ENCODE results near the gene CCT6B. TPM values are rescaled to one million over a fixed set of nuclear protein-coding genes. Genes with fewer than 3 reads are reported as not detected.

Gene CCT6B
- total RNA-seq, 1 donor from 2014 or later: 3.1 TPM

DNA sequence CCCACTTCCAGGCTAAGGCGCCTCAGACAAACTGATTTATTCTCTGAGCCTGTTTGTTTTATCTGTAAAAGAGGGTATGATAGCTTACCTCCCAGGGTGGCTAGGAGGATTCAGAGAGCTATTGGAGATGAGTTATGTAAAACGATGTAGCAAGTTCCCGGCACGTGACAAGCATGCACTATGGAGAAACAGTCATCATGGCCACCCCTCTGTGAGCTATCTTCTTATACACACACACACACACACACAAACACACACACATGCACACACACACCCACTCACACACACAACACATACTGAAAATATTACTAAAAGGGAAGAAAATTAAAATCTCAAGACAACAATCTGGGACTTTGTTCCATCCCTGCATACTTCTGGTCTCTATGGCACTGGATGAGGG lies 66.3 kb downstream of the CCT6B start:
- H3K27ac ChIP-seq (ENCODE audit: low read depth, low read length): no peak overlapping the region
- no peaks in the 10 kb centered on the region for H3K36me3 ChIP-seq (ENCODE audit: control insufficient read depth in 3 of 3, insufficient read depth in 3 of 3, low read length in 3 of 3)
- H3K4me1 ChIP-seq (ENCODE audit: control insufficient read depth in 3 of 3, insufficient read depth in 3 of 3, low read length in 3 of 3): no peaks in the 10 kb centered on the region
- H3K27me3 ChIP-seq (ENCODE audit: control insufficient read depth in 3 of 3, insufficient read depth in 3 of 3, low read length in 3 of 3): peaks cover 5 to 25% (median 22%) of the 10 kb centered on the region in 3 donors
- no peak overlapping the region for H3K9ac ChIP-seq (ENCODE audit: low read depth in 1 of 3, low read length in 3 of 3)
- no peak overlapping the region for H3K4me3 ChIP-seq (ENCODE audit: low read length in 3 of 3)
- no peaks in the 10 kb centered on the region for H3K9me3 ChIP-seq (ENCODE audit: control insufficient read depth in 3 of 3, low read length in 3 of 3)

- no peaks in the 10 kb centered on the region for H3K9me3 ChIP-seq (ENCODE audit: control insufficient read depth in 3 of 3, low read length in 3 of 3)
- H3K4me3 ChIP-seq (ENCODE audit: low read length in 3 of 3): no peak overlapping the region
- H3K27ac ChIP-seq (ENCODE audit: low read depth, low read length): no peak overlapping the region
- H3K36me3 ChIP-seq (ENCODE audit: control insufficient read depth in 3 of 3, insufficient read depth in 3 of 3, low read length in 3 of 3): no peaks in the 10 kb centered on the region
- no peak overlapping the region for H3K9ac ChIP-seq (ENCODE audit: low read depth in 1 of 3, low read length in 3 of 3)
- H3K27me3 ChIP-seq (ENCODE audit: control insufficient read depth in 3 of 3, insufficient read depth in 3 of 3, low read length in 3 of 3): peaks cover 5 to 25% (median 14%) of the 10 kb centered on the region in 3 donors
- H3K4me1 ChIP-seq (ENCODE audit: control insufficient read depth in 3 of 3, insufficient read depth in 3 of 3, low read length in 3 of 3): no peaks in the 10 kb centered on the region
These were observed 68.6 kb downstream of the CCT6B start for GRCh38 chr17:34892461-34893249.

- no peak overlapping the region for H3K9ac ChIP-seq (ENCODE audit: low read depth in 1 of 3, low read length in 3 of 3)
- H3K36me3 ChIP-seq (ENCODE audit: control insufficient read depth in 3 of 3, insufficient read depth in 3 of 3, low read length in 3 of 3): no peaks in the 10 kb centered on the region
- no peaks in the 10 kb centered on the region for H3K9me3 ChIP-seq (ENCODE audit: control insufficient read depth in 3 of 3, low read length in 3 of 3)
- no peak overlapping the region for H3K4me3 ChIP-seq (ENCODE audit: low read length in 3 of 3)
- no peaks in the 10 kb centered on the region for H3K4me1 ChIP-seq (ENCODE audit: control insufficient read depth in 3 of 3, insufficient read depth in 3 of 3, low read length in 3 of 3)
- no peak overlapping the region for H3K27ac ChIP-seq (ENCODE audit: low read depth, low read length)
- H3K27me3 ChIP-seq (ENCODE audit: control insufficient read depth in 3 of 3, insufficient read depth in 3 of 3, low read length in 3 of 3): peaks cover 0 to 24% (median 10%) of the 10 kb centered on the region in 3 donors
These were observed 74.4 kb downstream of the CCT6B start for GRCh38 chr17:34886831-34887230.

DNA sequence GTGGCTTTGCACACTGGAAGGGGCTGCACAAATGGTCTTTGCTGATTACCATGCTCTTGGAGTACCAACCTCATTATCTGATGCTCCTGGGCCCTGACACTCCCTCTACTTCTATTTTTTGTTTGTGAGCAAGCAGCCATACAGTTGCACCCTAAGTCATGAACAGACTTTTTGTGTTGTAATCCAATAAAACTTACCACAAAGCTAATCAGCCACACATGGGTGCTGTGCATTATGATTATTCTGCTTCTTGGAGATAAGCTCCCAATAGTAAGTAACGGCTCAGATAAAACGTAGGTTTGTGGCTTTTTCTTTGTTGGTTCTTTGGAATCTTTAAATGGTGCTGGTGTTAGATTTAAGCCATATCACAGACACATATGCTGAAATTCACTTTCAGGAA lies 76.2 kb downstream of the CCT6B start:
- Histone ChIP-seq H3K27ac (ENCODE audit: low read depth, low read length) (no peak overlapping the region), H3K27me3 (ENCODE audit: control insufficient read depth in 3 of 3, insufficient read depth in 3 of 3, low read length in 3 of 3) (peaks cover 0 to 24% (median 10%) of the 10 kb centered on the region in 3 donors), H3K9me3 (ENCODE audit: control insufficient read depth in 3 of 3, low read length in 3 of 3) (no peaks in the 10 kb centered on the region), H3K4me1 (ENCODE audit: control insufficient read depth in 3 of 3, insufficient read depth in 3 of 3, low read length in 3 of 3) (no peaks in the 10 kb centered on the region), H3K9ac (ENCODE audit: low read depth in 1 of 3, low read length in 3 of 3) (no peak overlapping the region), H3K4me3 (ENCODE audit: low read length in 3 of 3) (no peak overlapping the region), H3K36me3 (ENCODE audit: control insufficient read depth in 3 of 3, insufficient read depth in 3 of 3, low read length in 3 of 3) (no peaks in the 10 kb centered on the region)

GRCh38 chr17:34884597-34884996 lies 76.7 kb downstream of the CCT6B start:
- Histone ChIP-seq H3K9ac (ENCODE audit: low read depth in 1 of 3, low read length in 3 of 3) (no peak overlapping the region), H3K36me3 (ENCODE audit: control insufficient read depth in 3 of 3, insufficient read depth in 3 of 3, low read length in 3 of 3) (no peaks in the 10 kb centered on the region), H3K27me3 (ENCODE audit: control insufficient read depth in 3 of 3, insufficient read depth in 3 of 3, low read length in 3 of 3) (peaks cover 0 to 24% (median 10%) of the 10 kb centered on the region in 3 donors), H3K4me1 (ENCODE audit: control insufficient read depth in 3 of 3, insufficient read depth in 3 of 3, low read length in 3 of 3) (no peaks in the 10 kb centered on the region), H3K9me3 (ENCODE audit: control insufficient read depth in 3 of 3, low read length in 3 of 3) (no peaks in the 10 kb centered on the region), H3K4me3 (ENCODE audit: low read length in 3 of 3) (no peak overlapping the region), H3K27ac (ENCODE audit: low read depth, low read length) (no peak overlapping the region)

- Histone ChIP-seq H3K4me1 (ENCODE audit: control insufficient read depth in 3 of 3, insufficient read depth in 3 of 3, low read length in 3 of 3) (no peaks in the 10 kb centered on the region), H3K4me3 (ENCODE audit: low read length in 3 of 3) (no peak overlapping the region), H3K27me3 (ENCODE audit: control insufficient read depth in 3 of 3, insufficient read depth in 3 of 3, low read length in 3 of 3) (peaks cover 0 to 22% (median 10%) of the 10 kb centered on the region in 3 donors), H3K36me3 (ENCODE audit: control insufficient read depth in 3 of 3, insufficient read depth in 3 of 3, low read length in 3 of 3) (no peaks in the 10 kb centered on the region), H3K27ac (ENCODE audit: low read depth, low read length) (no peak overlapping the region), H3K9ac (ENCODE audit: low read depth in 1 of 3, low read length in 3 of 3) (no peak overlapping the region), H3K9me3 (ENCODE audit: control insufficient read depth in 3 of 3, low read length in 3 of 3) (no peaks in the 10 kb centered on the region)
These were observed 77.9 kb downstream of the CCT6B start for GRCh38 chr17:34883106-34884000.

DNA sequence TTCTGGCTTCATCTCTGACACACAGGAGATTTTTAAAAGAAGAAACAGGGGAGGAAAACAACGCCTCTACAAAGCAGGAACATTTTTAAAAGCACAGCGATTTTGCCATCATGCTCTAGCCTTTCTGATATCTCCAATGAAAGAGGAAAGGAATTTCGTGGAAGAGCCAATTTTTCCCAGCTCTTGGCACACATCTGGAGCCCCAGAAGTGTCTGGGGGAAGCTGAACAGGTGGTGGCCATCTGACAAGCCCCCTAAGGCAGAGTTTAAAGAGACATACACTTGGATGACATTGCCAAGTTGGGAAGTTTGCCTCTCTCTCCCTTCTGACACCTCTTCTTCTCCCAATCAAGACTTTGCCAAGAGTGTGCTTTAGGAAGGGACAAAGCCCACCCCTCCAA lies 82.1 kb downstream of the CCT6B start:
- Histone ChIP-seq H3K27me3 (ENCODE audit: control insufficient read depth in 3 of 3, insufficient read depth in 3 of 3, low read length in 3 of 3) (peaks cover 0 to 12% (median 4%) of the 10 kb centered on the region in 3 donors), H3K9me3 (ENCODE audit: control insufficient read depth in 3 of 3, low read length in 3 of 3) (no peaks in the 10 kb centered on the region), H3K4me1 (ENCODE audit: control insufficient read depth in 3 of 3, insufficient read depth in 3 of 3, low read length in 3 of 3) (no peaks in the 10 kb centered on the region), H3K27ac (ENCODE audit: low read depth, low read length) (no peak overlapping the region), H3K9ac (ENCODE audit: low read depth in 1 of 3, low read length in 3 of 3) (no peak overlapping the region), H3K4me3 (ENCODE audit: low read length in 3 of 3) (no peak overlapping the region), H3K36me3 (ENCODE audit: control insufficient read depth in 3 of 3, insufficient read depth in 3 of 3, low read length in 3 of 3) (no peaks in the 10 kb centered on the region)

Other genes with a start within 250 kb of the CCT6B start
- 15.1 TPM for gene ZNF830, start 80 bp upstream of the CCT6B start, total RNA-seq
- gene LIG3, start 19.1 kb upstream of the CCT6B start, total RNA-seq: 36.5 TPM
- 2.1 TPM for gene RFFL, start 102.2 kb upstream of the CCT6B start, total RNA-seq
- gene RAD51D, start 158.4 kb upstream of the CCT6B start, total RNA-seq: 3.7 TPM
- not detected for gene FNDC8, start 160.2 kb upstream of the CCT6B start, total RNA-seq
- 13.6 TPM for gene NLE1, start 180.8 kb upstream of the CCT6B start, total RNA-seq
- 146 TPM for gene UNC45B, start 186.4 kb upstream of the CCT6B start, total RNA-seq
- not detected for gene SLC35G3, start 232.9 kb upstream of the CCT6B start, total RNA-seq